ENCODE results near the gene ERBIN.
"Not testable (repeated sequence)": the region's sequence is repeated elsewhere in the genome, so short reads cannot be mapped to it uniquely, and the experiment has no call there.

ERBIN gene

DNA sequence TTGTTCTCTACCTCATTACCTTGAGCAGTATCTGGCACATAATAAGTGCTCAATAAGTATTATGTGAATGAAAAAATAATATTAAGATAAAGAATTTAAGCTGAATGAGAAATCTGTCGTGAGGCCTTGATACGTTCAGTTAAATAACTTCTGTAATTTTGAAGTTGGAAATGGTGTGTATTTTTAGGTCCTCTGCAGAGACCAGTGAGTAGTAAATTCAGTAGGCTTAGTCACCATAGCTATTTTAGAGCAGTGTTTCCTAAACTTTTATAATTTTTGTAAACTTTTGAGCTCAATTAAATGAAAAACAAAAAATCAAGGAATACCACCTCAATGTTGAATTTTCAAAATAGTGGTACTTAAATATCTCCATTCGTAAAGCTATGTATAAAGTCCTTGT is 25.0 kb downstream of the ERBIN start:
- H3K27ac ChIP-seq = no peak overlapping the region
- no peaks in the 10 kb centered on the region for H3K36me3 ChIP-seq
- TF ChIP-seq, protein P1, sequence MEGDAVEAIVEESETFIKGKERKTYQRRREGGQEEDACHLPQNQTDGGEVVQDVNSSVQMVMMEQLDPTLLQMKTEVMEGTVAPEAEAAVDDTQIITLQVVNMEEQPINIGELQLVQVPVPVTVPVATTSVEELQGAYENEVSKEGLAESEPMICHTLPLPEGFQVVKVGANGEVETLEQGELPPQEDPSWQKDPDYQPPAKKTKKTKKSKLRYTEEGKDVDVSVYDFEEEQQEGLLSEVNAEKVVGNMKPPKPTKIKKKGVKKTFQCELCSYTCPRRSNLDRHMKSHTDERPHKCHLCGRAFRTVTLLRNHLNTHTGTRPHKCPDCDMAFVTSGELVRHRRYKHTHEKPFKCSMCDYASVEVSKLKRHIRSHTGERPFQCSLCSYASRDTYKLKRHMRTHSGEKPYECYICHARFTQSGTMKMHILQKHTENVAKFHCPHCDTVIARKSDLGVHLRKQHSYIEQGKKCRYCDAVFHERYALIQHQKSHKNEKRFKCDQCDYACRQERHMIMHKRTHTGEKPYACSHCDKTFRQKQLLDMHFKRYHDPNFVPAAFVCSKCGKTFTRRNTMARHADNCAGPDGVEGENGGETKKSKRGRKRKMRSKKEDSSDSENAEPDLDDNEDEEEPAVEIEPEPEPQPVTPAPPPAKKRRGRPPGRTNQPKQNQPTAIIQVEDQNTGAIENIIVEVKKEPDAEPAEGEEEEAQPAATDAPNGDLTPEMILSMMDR (IDR thresholded peaks at IDR 0.05) = no peak
- H3K4me3 ChIP-seq = no peak overlapping the region
- no peaks in the 10 kb centered on the region for H3K27me3 ChIP-seq
- no peaks in the 10 kb centered on the region for H3K9me3 ChIP-seq
- intact Hi-C loops (cut with DNase I; ENCODE audit: low total_unique reads) = no loop called here
- H3K4me1 ChIP-seq = peaks cover 0 to 48% (median 4%) of the 10 kb centered on the region in 4 donors
- DNase-seq = no peak

- TF ChIP-seq, protein P1 (IDR thresholded peaks at IDR 0.05) = no peak
- Histone ChIP-seq H3K4me3 (no peak overlapping the region), H3K9me3 (no peaks in the 10 kb centered on the region), H3K27me3 (no peaks in the 10 kb centered on the region), H3K4me1 (peaks cover 0 to 48% (median 4%) of the 10 kb centered on the region in 4 donors), H3K36me3 (no peaks in the 10 kb centered on the region), H3K27ac (no peak overlapping the region)
- intact Hi-C loops (cut with DNase I; ENCODE audit: low total_unique reads) = no loop called here
- DNase-seq = no peak
Measured at GRCh38 chr5:65952259-65952658, 25.9 kb downstream of the ERBIN start.

- intact Hi-C loops (cut with DNase I; ENCODE audit: low total_unique reads) = no loop called here
- H3K4me3 ChIP-seq = no peak overlapping the region
- TF ChIP-seq, protein P1 (IDR thresholded peaks at IDR 0.05) = no peak
Measured at GRCh38 chr5:65954200-65954599, 27.8 kb downstream of the ERBIN start.

DNA sequence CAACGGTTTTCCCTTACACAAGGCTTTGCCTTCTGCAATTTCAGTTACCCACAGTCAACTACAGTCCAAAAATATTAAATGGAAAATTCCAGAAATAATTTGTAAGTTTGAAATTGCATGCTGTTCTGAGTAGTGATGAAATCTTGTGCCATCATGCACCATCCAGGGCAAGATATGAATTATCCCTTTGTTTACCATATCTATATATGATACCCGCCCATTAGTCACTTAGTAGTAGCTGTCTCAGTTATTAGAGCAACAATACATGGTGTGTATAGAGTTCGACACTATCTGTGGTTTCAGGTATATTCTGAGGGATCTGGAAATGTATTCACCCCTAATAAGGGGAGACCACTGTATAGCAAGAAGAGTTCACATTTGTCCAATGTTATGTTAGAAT is 29.4 kb downstream of the ERBIN start:
- H3K4me1 ChIP-seq = peaks cover 0 to 42% (median 4%) of the 10 kb centered on the region in 4 donors
- H3K27me3 ChIP-seq = no peaks in the 10 kb centered on the region
- H3K27ac ChIP-seq = no peak overlapping the region
- DNase-seq = no peak
- no peak overlapping the region for H3K4me3 ChIP-seq
- TF ChIP-seq, protein P1 (IDR thresholded peaks at IDR 0.05) = no peak
- H3K36me3 ChIP-seq = no peaks in the 10 kb centered on the region
- intact Hi-C loops (cut with DNase I; ENCODE audit: low total_unique reads) = no loop called here
- H3K9me3 ChIP-seq = no peaks in the 10 kb centered on the region

More at GRCh38 chr5:65954200-65954599, 27.8 kb downstream of the ERBIN start:
- no peak for DNase-seq
- no peaks in the 10 kb centered on the region for H3K36me3 ChIP-seq
- H3K27me3 ChIP-seq = no peaks in the 10 kb centered on the region
- peaks cover 0 to 48% (median 4%) of the 10 kb centered on the region in 4 donors for H3K4me1 ChIP-seq
- no peaks in the 10 kb centered on the region for H3K9me3 ChIP-seq
- H3K27ac ChIP-seq = no peak overlapping the region

DNA sequence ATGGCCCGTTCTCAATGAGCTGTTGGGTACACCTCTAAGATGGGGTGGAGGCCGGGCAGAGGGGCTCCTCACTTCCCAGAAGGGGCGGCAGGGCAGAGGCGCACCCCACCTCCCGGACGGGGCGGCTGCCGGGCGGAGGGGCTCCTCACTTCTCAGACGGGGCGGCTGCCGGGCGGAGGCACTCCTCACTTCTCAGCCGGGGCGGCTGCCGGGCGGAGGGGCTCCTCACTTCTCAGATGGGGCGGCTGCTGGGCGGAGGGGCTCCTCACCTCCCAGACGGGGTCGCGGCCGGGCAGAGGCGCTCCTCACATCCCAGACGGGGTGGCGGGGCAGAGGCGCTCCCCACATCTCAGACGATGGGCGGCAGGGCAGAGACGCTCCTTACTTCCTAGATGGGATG is 31.3 kb downstream of the ERBIN start:
- DNase-seq; H3K27ac ChIP-seq; intact Hi-C loops (cut with DNase I; ENCODE audit: low total_unique reads); H3K4me3 ChIP-seq; H3K36me3 ChIP-seq; H3K27me3 ChIP-seq; H3K9me3 ChIP-seq: not testable (repeated sequence)
- H3K4me1 ChIP-seq = peaks cover 0 to 47% (median 4%) of the 10 kb centered on the region in 4 donors

GRCh38 chr5:65961633-65962032 is 35.3 kb downstream of the ERBIN start:
- peaks cover 0 to 37% (median 1%) of the 10 kb centered on the region in 4 donors for H3K4me1 ChIP-seq
- no peaks in the 10 kb centered on the region for H3K27me3 ChIP-seq
- H3K36me3 ChIP-seq = no peaks in the 10 kb centered on the region
- no peak overlapping the region for H3K4me3 ChIP-seq
- TF ChIP-seq, protein P1 (IDR thresholded peaks at IDR 0.05) = no peak
- intact Hi-C loops (cut with DNase I; ENCODE audit: low total_unique reads) = no loop called here
- H3K9me3 ChIP-seq = no peaks in the 10 kb centered on the region
- DNase-seq = no peak
- H3K27ac ChIP-seq = no peak overlapping the region
